Activated T-cell treated with anti-CD3 and anti-CD28 coated beads, Interleukin-2, amount 50 U/mL, for 48 hours (primary cell): ENCODE measurements around the gene UBE4A.

ENCODE experiments used
- DNase-seq, 2 experiments: peaks; one replicate each; pipeline ENCODE4 v3.0.0-alpha.2; 2020

The UBE4A gene

GRCh38 chr11:118342503-118343161, 16.8 kb upstream of the UBE4A start, which contains the start of gene CD3D:
Gene CD3D (minus strand): TSS chr11:118342705. CDS start chr11:118342607, 98 bp downstream.
- peak; percentile 76 to 80 for DNase-seq

- peak; percentile 61 to 64 for DNase-seq
Observed at GRCh38 chr11:118343248-118343647, 16.2 kb upstream of the UBE4A start.

DNA sequence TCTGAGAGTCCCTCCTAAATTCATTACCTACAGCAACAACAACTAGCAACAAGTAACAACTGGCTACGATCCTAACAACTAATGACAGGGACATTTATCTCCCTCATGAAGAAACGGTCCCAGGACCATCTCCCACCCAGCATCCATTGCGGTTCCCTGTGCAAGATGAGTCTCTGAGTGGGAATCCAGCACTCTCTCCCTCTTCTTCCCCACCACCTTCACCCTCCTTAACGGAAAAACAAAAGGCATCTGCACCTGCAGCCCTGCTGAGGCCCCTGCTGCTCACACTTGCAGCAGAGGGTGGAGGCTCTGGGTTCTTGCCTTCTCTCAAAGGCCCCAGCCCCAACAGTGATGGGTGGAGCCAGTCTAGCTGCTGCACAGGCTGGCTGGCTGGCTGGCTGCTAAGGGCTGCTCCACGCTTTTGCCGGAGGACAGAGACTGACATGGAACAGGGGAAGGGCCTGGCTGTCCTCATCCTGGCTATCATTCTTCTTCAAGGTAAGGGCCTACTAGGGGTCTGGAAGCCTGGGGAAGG, 15.4 kb upstream of the UBE4A start, which contains the start of gene CD3G:
TSS of gene CD3G (plus strand) at position 364 of the 535 bp plus-strand sequence. CDS start at position 444, 80 bp downstream.
- DNase-seq = peak; percentile 84 to 85

GRCh38 chr11:118349475-118349874, 9.9 kb upstream of the UBE4A start:
- no peak for DNase-seq

GRCh38 chr11:118353084-118353710, 6.2 kb upstream of the UBE4A start:
- no peak for DNase-seq

GRCh38 chr11:118358071-118358470, 1.3 kb upstream of the UBE4A start:
- no peak for DNase-seq

DNA sequence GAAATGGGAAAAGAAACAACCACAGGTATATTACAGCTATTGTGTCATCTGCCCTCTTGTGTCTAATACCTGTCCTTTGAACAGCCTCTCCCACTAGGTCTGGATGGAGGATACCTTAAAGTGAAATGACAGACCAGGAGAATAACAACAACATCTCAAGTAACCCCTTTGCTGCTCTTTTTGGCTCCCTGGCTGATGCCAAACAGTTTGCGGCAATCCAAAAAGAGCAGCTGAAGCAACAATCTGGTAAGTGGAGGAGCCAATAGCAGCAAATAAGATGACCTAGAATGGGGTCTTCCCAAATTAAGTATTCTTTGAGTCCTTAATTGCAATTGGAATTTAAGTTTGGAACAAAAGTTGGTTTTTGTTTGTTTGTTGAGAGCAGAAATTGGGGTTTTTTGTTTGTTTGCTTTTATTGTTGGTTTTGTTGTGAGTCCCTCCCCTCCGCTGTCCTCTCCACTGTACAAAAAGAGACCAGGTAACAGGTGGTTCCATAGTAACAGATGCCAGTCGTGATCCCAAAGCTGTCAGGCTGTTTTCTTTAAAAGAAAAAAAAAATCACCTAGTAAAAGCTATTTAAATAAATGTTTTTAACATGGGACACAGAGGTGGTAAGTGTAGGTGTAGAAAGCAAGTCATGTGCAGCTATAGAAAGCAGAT, 5.7 kb downstream of the UBE4A start:
- no peak for DNase-seq

DNA sequence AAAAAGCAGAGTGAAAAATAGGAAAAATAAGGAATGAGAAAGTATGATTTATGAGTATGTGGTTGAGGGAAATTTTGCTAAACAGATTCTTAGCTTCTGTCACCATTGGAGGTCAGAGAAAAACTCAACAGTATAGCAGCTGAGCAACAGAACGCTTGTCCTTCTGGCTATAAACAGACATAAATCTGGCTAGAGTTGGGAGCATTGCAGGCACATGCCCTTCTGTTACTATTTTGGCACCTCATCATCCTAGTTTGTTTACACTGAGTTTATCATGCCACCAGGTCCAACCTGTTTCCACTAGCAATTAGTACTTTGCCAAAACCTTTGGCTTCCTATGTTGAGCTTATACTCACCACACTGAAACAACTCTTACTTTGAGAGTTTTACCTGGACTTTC, 6.9 kb downstream of the UBE4A start:
- DNase-seq = no peak

GRCh38 chr11:118370774-118371173, 11.4 kb downstream of the UBE4A start:
- no peak for DNase-seq

GRCh38 chr11:118373263-118373662, 13.9 kb downstream of the UBE4A start:
- DNase-seq = no peak

DNA sequence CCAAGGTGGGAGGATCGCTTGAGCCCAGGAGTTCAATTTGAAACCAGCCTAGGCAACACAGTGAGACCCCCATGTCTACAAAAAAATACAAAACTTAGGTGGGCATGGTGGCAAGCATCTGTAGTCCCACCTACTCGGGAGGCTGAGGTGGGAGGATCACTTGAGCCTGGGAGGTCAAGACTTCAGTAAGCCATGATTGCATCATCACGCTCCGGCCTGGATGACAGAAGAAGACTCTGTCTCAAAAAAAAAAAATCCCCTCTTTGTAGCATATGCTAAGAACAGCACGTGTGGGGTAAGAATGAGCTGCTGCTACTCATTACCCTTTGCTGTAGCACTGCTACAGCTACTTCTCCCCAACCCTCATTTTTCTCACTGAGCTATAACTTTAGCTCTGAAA, 14.5 kb downstream of the UBE4A start:
- DNase-seq = no peak

DNA sequence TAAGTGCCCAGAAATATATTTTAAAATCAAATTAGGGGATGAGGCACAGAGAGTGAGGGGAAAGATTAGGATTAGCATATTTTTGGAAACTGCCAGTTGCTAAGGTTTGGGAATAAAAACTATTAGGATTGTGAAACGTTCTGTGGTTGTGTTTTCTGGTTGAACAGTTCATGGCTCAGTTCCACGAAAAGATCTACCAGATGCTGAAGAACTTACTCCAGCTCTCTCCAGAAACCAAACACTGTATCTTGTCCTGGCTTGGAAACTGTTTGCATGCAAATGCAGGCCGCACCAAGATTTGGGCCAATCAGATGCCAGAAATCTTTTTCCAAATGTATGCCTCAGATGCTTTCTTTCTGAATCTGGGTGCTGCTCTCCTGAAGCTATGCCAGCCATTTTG, 15.3 kb downstream of the UBE4A start:
- no peak for DNase-seq

- no peak for DNase-seq
Observed at GRCh38 chr11:118375978-118376377, 16.6 kb downstream of the UBE4A start.

DNA sequence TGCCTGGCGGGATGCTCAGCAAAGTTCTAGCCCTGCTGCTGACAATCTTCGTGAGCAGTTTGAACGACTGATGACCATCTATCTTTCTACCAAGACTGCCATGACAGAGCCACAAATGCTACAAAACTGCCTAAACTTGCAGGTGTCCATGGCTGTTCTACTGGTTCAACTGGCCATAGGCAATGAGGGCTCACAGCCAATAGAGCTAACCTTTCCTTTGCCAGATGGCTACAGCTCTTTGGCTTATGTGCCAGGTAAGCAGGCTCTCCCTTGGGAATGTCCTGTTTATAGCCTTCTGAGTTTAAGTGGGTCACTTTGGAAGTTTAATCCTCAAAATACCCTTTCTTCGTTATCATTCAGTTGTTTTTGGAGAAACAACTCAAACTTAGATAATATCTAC, 20.1 kb downstream of the UBE4A start:
- no peak for DNase-seq

GRCh38 chr11:118380571-118380970, 21.2 kb downstream of the UBE4A start:
- no peak for DNase-seq

DNA sequence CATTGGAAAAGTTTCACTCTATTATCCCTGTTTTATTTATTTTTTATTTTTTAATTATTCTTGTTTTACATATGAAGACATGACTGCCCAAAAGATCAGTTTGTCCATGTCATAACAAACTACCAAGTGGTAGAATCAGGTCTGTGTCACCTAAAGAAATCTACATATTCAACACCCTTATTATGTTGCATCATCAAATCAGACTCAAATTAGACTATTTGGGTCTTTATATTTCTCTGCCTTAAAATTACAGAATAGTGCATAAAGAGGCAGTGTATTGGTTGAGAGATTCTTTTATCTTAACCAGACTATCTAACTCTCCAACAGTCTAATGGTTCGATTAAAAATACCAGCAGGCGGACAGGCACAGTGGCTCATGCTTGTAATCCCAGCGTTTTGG, 23.6 kb downstream of the UBE4A start:
- DNase-seq = no peak

DNA sequence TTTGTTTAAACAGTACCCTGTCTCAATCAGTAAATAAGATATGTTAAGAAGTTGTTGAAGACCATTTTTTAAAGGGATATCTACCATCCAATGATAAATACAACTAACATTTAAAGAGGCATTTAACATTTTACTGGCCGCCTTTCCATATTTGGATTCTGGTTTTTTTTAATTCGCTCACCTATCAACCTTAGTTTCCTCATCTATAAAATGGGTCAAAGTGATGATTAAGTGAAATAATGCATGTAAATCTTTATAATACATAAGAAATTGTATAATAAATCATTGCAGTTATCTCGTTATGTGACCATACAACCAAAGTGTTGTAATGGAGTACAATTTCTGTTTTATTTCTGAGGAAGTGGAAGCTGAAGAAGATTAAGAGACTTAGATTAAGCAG, 24.3 kb downstream of the UBE4A start:
- no peak for DNase-seq

DNA sequence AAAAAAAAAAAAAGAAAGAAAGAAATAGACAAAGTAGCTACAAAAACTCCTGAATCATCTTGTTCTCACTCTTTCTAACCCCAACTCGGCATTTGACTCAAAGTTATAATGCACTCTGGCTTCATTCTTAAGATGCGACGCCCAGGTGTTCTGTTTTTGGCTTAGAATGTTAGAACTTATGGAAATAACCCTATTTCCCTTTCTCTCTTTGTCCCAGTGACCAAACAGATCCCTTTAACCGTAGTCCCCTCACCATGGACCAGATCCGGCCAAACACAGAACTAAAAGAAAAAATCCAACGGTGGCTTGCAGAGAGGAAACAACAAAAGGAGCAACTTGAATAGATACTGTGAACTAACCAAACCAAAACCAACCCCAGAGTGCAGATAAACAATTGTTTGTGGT, 36.7 kb downstream of the UBE4A start:
- no peak for DNase-seq

- no peak for DNase-seq
Observed at GRCh38 chr11:118397448-118397847, 38.0 kb downstream of the UBE4A start.

- DNase-seq = no peak
Observed at GRCh38 chr11:118398791-118399559, 39.6 kb downstream of the UBE4A start.

DNA sequence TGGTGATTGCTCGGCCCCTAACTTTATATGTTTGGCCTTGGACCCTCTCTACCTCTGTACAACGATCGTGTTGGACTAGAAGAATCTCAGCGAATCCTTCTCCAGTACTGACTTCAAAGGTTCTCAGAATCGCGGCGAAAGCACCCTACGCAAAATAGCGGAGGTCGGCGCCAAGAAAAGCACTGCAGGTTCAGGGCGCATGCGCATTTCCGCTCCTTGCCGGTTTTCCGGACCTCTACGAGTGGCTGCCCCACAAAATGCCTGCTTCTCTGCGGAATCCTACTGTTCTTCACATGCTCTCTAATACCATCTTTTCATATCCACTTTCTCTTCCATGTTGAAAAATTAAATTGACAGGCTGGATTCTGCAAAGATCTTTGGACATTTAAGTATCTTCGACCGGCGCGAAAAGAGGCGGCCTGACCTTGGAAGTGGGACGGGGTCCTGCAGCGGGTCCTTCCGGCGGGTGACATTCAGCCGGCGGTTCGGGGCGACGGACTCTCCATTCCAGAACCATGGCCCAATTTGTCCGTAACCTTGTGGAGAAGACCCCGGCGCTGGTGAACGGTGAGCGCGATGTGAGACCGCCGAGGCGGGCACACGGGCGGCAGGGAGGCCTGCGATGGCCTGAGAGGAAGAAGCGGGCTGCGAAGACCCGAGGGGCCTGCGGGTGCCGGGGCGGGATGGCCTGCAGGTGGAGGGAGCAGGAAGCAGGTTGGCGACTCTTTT, 41.9 kb downstream of the UBE4A start, which contains the start of gene ATP5MG:
TSS of gene ATP5MG (plus strand) at position 456 of the 729 bp plus-strand sequence. CDS start at position 516, 60 bp downstream.
- peak; percentile 94 for DNase-seq
